ENCODE results near the gene TNXB.
"Not testable (repeated sequence)": the region's sequence is repeated elsewhere in the genome, so short reads cannot be mapped to it uniquely, and the experiment has no call there.

The TNXB gene

DNA sequence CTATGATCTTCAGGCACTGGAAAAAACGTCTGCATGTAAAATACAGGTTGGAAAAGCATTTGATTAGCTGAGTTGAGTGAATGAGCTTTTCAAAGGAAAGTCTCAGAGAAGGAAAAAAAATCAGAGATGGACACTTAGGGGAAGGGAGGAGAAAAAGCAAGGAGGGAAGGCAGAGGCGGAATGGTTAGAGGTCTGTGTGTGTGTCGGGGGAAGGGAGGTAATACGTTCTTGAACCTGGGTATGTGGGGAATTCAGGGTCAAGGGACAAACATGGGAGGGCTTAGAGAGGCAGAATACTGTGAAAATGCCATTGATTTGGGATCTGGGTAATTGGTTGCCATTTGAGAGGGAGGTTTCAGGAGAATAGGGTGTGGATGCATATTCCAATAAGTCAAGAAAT is 37.5 kb upstream of the TNXB start:
- H3K4me3 ChIP-seq (ENCODE audit: low read depth, low read length), result no peak overlapping the region
- no peak for DNase-seq (ENCODE audit: low read depth)

DNA sequence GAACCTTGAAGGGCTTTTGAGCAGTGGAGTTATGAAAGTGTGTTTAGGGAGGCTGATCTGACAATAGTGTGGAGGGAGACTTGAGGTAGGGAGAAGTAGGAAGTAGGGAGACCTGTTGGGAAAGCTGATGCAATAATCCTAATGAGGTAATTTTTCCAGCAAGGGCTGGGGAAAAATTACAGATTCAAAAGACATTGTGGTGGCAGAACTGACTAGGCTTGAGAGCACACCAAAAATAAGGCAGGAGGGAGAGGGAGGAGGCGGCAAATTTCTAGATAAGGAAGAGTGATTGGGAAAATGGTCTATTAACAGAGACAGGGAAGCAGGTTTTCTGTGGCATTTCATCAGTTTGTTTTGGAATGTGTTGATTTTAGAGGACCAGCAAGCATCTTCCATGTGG is 37.1 kb upstream of the TNXB start:
- no peak for DNase-seq (ENCODE audit: low read depth)
- no peak overlapping the region for H3K4me3 ChIP-seq (ENCODE audit: low read depth, low read length)

DNA sequence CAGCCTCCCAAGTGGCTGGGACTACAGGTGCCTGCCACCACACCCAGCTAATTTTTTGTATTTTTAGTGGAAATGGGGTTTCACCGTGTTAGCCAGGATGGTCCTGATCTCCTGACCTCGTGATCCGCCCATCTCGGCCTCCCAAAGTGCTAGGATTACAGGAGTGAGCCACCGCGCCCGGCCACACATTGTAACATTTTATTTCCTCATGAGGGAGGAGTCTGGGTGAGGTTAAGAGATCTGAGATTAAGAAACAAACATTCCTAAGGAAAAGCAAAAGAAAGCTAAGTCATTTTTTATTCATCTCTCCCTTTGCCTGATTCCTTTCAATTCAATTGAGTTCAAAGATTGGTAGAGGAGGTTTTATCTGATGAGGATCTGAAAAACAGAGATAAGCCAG is 35.1 kb upstream of the TNXB start:
- not testable (repeated sequence) for DNase-seq (ENCODE audit: low read depth); H3K4me3 ChIP-seq (ENCODE audit: low read depth, low read length)

DNA sequence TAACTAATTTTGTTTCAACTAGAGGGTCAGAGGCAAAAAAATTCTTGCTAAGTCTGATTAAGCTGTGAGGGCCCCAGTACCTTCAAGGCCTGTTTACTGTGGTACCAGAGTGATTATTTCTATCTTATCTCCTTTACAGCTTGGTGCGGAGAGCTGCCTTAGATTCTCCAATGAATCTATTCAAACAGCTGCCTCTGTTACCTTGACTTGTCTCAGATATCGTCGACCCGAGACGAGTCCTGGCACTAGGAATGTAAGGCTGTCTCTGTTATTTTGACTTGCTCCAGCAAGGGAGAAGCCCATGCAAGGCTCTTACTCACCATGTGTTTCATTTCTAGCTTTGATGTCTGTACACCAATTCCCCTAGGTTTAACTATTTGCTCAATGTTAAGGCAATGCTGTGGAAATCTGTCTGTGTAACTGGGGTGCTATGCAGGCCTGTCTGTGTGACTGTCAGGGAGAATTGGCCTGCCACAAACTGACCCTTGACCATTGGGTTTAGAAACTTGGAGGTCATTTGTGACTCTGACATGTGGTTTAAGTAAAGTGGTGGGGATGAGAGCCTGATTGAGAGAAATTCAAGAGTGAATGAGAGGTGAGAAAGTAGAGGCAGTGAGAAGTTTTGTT is 31.4 kb upstream of the TNXB start:
- no peak overlapping the region for H3K4me3 ChIP-seq (ENCODE audit: low read depth, low read length)
- DNase-seq (ENCODE audit: low read depth), result no peak

DNA sequence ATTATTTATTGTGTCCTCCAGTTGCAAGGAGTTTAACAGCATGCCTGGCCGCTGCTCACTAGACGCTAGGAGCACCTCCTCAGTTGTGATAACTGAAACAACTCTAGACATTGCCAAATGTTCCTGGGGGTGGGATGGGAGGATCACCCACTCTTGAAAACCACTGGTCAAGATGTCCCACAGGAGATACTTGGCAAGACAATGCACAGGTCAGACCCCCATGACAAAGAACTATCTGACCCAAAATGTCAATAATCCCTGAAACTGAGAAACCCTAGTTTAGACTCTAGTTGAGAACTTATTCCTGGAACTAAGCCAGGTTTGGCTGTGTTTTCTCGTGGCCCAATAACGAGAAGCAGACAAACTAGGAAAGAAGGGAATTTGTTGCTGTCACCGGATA is 30.5 kb upstream of the TNXB start:
- no peak overlapping the region for H3K4me3 ChIP-seq (ENCODE audit: low read depth, low read length)
- no peak for DNase-seq (ENCODE audit: low read depth)

DNA sequence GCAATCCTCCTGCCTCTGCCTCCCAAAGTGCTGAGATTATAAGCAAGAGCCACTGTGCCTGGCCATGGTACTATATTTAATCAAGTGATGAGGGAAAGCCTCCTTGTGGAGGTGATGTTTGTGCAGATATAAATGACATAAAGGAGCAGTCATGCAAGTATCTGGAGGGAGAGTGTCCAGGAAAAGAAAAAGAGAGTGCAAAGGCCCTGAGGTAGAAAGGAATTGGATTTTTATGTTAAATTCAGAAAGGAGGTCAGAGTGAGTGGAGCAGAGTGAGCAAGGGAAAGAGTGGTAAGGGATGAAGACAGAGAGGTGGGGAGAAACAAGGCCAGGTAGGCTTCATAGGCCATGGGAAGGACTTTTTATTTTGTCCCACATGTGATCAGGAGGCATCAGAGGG is 28.3 kb upstream of the TNXB start:
- DNase-seq (ENCODE audit: low read depth), result no peak
- H3K4me3 ChIP-seq (ENCODE audit: low read depth, low read length), result no peak overlapping the region

DNA sequence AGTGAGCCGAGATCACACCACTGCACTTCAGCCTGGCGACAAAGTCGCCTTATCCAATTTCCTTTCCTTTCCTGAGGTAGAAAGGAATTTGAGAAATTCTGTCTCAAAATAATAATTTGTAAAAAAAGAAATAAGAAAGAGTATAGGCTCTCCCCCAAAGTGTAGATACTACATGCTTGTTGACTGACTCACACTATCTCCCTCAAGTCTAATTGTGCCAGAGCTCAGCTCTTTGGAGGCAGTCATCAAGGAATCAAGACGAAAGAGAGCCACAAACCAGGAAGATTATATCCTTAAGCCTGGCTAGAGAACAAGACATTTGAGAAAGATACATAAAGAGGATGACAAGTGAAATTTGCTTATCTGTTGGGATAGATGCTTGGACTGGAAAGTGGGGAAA is 24.6 kb upstream of the TNXB start:
- DNase-seq (ENCODE audit: low read depth), result no peak
- no peak overlapping the region for H3K4me3 ChIP-seq (ENCODE audit: low read depth, low read length)

DNA sequence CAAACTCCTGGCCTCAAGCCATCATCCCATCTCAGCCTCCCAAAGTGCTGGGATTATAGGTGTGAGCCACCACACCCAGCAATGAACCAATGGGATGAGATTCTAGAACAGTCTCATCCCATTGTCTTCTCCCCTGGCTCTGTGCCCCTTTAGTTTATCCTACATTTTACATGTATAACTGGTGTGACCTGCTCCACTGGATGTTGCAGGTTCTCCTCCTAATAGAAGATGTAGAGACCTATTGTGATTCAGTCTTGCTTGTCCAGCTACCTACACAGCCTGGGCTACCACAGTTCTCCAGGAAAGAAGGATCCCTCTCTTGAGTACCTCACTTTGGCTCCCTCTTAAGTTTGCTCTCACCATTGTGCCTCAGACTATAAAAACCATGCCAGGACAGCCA is 23.0 kb upstream of the TNXB start:
- H3K4me3 ChIP-seq (ENCODE audit: low read depth, low read length), result no peak overlapping the region

DNA sequence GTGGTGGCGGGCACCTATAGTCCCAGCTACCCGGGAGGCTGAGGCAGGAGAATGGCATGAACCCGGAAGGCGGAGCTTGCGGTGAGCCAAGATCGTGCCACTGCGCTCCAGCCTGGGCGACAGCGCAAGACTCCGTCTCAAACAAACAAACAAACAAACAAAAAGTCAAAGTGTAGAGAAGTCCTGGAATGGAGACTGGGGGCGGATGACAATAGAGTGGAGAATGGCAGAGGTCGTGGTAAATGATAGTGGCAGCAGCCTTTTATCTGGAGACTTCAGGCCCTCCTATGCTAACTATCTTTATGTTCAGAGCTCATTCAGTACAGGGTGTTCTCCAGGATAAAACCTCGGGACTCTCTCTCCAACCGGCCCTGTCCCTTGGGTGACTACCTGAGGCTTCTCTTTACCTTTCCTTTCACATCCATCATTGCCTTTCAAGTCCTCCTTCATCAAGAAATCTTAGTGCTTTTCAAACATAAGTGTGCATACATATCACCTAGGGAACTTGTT is 22.4 kb upstream of the TNXB start:
- DNase-seq (ENCODE audit: low read depth), result no peak

More for the DNA sequence above, 23.0 kb upstream of the TNXB start:
- DNase-seq (ENCODE audit: low read depth), result no peak

DNA sequence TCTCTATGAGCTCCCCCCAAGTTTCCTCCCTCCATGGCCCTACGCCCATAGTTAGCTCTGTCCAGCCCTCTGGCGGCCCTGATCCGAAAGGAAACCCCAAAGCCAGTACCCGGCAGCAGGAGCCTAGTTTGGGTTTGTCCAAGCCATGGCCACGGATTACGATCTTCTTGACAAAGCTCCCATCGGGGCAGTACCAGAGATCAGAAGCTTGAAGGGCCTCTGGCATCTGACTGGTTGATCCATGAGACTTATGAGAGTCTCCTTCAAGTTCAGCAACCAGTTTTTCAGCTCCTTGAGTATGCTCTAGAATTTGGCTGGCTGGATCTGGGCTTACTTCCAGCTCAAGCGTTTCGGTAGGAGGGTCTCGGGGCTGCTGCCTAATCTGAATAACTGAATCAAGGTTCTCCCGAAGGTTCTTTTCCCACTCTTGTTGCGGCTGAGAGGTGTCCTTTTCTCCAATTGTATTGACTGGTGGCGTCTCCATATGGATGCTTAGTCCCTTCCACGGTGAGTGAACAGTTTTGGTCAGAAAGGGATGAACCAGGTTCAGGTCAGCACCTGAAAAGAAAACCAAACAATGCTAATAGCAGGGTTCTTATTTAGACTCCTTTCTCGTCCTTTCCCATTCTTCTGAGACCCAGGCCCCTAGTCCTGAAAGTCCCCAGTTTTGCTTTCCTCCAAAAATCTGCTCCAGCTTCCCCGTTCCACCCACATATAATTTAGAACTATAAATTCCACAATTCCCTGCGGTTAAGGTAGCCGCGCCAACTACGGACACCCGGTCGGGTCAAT is 20.4 kb upstream of the TNXB start:
- DNase-seq (ENCODE audit: low read depth), result no peak
- peak overlapping the region; percentile 80 for H3K4me3 ChIP-seq (ENCODE audit: low read depth, low read length)

More for the DNA sequence above, 22.4 kb upstream of the TNXB start:
- H3K4me3 ChIP-seq (ENCODE audit: low read depth, low read length), result no peak overlapping the region

DNA sequence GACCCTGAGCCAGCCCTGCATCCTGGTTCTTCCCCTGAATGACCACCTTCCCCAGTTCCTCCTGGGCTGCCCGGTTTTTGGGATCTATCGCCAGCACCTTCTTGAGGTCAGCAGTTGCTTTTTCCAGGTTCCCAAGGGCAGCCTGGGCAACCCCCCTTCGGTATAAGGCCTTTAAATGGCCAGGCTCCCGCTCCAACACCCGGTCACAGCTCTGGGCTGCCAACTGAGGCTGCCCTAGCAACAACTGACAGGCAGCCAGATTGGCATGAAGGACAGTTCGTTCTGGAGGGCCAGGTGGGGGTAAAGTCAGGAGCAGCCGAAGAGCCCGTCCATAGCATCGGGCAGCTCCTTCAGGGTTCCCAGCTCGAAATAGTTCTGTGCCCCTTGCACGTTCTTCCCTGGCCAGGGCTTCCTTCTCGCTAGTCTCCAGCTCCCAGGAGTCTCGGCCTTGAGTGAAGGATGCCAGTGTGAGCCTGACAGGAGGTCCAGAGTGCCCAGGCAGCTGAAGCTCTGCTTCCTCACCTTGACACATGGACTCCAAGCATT is 19.7 kb upstream of the TNXB start:
- peak overlapping the region; percentile 80 for H3K4me3 ChIP-seq (ENCODE audit: low read depth, low read length)
- DNase-seq (ENCODE audit: low read depth), result no peak

DNA sequence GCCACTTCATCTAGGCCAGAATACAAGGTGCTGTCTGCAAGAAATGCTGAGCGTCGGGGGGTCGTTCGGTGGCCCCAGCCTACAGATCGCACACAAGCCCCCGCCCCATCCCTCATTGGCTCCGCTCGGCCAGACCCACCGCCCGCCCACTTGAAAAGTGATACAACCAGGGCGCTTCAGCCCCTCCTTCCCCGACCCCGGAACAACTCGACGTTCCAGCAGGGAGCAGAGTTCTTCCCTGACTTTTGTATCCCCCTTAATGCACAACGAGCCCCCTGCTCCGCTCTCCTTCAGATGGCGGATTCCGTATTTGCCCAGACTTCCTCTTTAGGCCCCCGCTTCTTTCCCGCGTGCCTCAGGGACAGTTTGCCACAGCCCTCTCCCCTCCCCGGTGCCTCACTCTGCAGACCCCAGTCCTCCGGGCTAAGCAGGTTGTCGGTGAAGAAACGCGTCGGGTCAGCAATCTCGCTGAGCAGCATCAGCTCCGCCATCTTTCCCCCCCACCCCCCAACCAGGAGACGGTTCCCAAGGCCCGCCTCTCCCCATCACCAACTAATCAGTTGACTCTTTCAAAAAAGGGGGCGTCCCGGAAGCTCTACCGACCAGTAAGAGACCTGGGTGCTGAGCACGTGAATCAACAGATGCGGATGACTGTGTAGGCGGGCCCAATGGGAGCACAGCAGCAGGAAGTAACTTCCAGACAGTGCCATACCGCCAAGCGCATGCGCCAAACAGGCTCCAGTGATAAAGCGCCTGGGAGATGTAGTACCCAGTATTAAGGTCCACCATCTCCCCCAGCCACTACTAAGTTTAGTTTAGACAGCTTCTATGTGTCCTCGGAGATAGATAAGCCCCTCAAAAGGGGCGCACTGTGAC is 18.8 kb upstream of the TNXB start, which contains the start of gene ATF6B:
TSS of gene ATF6B (minus strand) at position 530 of the 876 bp plus-strand sequence. CDS start at position 491, 39 bp downstream.
- peak within 1 kb of the TSS; percentile 100 for H3K4me3 ChIP-seq (ENCODE audit: low read depth, low read length)
- DNase-seq (ENCODE audit: low read depth), result peak; percentile 99

DNA sequence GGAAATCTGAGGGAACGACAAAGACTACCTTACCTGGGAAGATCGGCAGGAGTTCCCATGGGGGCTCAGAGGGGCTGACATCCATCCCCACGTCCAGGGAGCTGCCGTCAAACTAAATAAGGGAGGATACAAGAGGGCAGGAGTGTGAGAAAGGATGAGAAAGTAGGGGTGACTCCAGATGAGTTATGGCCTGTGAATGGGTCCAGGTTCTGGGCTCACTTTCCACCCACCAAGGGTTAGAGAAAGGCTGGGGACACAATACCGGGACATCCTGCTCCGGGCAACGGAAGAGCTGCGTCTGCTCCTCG is 18.2 kb upstream of the TNXB start:
- no peak for DNase-seq (ENCODE audit: low read depth)
- peak overlapping the region; percentile 100 for H3K4me3 ChIP-seq (ENCODE audit: low read depth, low read length)

DNA sequence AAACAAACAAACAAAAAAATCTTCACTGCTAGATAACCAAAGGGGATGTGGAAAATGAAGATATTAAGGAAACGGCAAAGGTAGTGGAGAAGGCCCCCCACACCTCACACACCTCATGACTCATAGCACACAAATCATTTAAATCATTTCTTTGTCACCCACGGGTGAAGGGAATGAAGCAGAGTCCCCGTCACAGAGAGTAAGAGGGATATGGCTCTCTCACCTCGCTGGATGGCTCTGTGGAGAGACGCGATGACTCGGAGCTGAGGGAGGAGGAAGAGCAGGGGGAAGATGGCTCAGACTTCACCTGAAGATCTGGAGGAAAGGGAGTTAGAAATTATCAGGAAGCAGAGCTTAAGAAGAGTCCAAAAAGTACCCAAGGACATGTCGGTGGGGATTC is 17.7 kb upstream of the TNXB start:
- peak overlapping the region; percentile 100 for H3K4me3 ChIP-seq (ENCODE audit: low read depth, low read length)
- no peak for DNase-seq (ENCODE audit: low read depth)

DNA sequence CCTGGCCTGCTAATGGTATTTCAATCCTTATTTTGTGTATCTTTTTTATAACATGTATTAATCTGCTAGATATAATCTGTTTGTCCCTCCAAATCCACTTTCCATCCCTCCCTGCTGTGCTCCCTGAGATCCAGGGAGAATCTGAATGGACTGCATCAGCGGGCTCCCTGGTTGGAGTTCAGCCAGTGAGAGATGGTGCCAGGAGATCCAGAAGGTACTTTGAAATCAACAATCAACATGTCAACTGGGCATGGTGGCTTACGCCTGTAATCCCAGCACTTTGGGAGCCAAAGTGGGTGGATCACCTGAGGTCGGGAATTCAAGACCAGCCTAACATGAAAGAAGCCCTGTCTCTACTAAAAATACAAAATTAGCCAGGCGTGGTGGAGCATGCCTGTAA is 14.5 kb upstream of the TNXB start:
- DNase-seq (ENCODE audit: low read depth), result no peak
- H3K4me3 ChIP-seq (ENCODE audit: low read depth, low read length), result no peak overlapping the region

DNA sequence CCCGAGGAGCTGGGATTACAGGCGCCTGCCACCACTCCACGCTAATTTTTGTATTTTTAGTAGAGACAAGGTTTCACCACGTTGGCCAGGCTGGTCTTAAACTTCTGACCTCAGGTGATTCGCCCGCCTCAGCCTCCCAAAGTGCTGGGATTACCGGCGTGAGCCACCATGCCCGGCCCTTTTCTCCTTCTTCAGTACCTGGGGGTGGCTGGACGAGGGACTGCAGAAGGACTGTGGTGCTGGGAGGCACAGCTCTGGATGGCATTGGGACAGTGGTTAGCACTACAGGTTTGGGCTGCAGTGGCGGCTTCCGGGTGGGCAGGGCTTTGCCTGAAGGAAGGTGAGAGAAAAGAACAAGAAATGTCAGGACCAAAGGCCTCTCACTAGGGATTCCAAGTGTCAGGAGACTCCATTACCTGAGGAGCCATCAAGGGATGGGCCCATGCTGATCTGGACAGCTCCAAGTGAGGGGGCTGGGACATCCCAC is 11.5 kb upstream of the TNXB start:
- DNase-seq (ENCODE audit: low read depth), result no peak
- H3K4me3 ChIP-seq (ENCODE audit: low read depth, low read length), result no peak overlapping the region

DNA sequence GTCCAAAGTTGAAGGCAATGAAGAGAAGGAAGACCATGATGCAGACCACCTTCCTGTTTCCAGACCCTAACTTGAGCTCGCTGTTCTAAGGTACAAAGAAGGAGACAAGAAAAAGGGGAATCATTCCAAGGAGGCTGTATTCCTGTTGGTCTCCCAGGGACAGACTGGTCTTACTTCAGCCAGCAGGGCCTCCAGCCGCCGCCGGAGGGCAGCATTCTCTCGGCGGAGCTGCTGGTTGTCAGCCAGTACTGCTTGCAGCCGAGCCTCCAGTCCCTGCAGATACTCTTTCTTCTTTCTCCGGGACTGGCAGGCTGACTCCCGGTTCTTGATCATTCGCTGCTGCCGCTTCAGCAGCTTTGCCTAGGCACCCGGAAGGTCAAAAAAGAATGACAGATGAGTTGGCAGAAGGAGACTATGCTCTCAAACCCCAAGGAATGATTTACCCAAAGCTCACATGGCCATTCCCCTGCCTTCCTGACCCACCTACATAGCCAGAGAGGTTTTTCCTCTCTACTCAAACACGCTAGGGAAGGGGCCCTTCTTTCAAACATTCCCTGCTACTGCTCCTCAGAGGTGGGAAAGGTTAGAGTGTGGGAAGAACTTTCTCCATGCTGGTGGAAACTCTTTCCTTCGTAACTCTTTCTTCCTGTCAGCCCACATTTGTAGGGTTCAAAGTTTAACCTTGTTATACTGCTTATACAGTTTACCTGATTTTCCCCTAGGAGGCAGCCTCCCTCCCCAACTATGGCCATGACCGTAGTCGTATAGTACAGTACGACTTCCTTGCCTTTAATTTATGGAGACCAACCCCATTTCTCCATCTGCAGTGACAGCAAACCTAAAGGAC is 9.9 kb upstream of the TNXB start:
- H3K4me3 ChIP-seq (ENCODE audit: low read depth, low read length), result no peak overlapping the region
- DNase-seq (ENCODE audit: low read depth), result peak; percentile 59

DNA sequence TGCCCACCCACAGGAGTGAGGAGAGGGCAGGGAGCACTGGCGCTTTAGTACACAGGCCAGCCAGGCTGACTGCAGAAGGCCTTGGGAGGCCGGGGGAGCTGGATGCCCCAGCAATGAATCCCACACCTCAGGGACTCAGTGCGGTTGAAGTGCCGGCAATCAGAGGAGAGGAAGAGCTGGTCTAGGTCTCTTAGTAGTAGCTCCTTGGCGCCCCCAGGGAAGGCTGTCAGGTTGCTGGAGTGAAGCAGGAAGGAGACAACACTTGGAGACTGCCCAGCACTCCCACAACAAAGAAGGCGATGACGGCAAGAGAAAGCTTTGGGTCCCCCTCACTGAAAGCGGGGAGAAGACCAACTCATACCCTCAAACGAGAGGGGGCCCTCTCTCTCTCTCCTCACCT is 8.3 kb upstream of the TNXB start:
- H3K4me3 ChIP-seq (ENCODE audit: low read depth, low read length), result no peak overlapping the region
- DNase-seq (ENCODE audit: low read depth), result no peak

DNA sequence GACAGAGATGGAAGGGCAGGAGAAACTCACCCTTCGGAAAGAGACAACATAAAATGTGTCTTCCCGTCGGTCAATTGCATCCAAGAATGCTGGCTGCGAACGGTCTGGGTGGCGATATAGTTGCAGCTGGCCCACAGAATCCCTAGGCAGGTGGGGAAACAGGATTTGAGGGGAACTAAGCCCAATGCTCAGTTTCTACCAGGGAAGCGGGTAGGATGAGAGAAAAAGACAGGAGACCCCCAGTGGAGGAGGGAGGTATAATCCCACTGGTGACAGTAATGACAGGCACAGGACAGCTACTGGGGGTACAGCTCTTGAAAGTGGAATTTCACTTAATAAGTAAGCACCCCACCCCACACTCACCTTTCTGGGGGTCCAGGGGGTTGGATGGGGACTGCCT is 7.5 kb upstream of the TNXB start:
- DNase-seq (ENCODE audit: low read depth), result no peak
- no peak overlapping the region for H3K4me3 ChIP-seq (ENCODE audit: low read depth, low read length)
